Heart right ventricle (tissue), 16 donors: Measurements from ENCODE around the gene TBCC. TPM values are rescaled to one million over a fixed set of nuclear protein-coding genes. Genes with fewer than 3 reads are reported as not detected.

Source experiments
- ATAC-seq, 8 donors: fragments of 200-7000 bp; cut with Tn5 transposase; one replicate each; pipeline ENCODE4 v1.9.1; 2020; ENCODE audit warnings: mild to moderate bottlenecking in 8 of 8, moderate library complexity in 8 of 8, moderate number of reproducible peaks in 1 of 8
- DNase-seq, 2 donors: peaks; one replicate each; pipeline ENCODE4 v3.0.0-alpha.2; 2020
- H3K27ac ChIP-seq, 10 donors: fragments of 200-600 bp; sonication (generic) in 2 of 10; one replicate each; pipeline versions ENCODE4 v1.5.0 to v1.8.0; 2020 to 2022; ENCODE audit warnings: mild to moderate bottlenecking in 3 of 10
- H3K27me3 ChIP-seq, 7 donors: fragments of 200-600 bp; one replicate each; pipeline ENCODE4 v1.8.0; 2021 to 2022; ENCODE audit warnings: mild to moderate bottlenecking in 2 of 7
- H3K36me3 ChIP-seq, 9 donors: fragments of 200-600 bp; sonication (generic) in 1 of 9; one replicate each; pipeline versions ENCODE4 v1.5.0 to v1.8.0; 2020 to 2022; ENCODE audit warnings: mild to moderate bottlenecking in 2 of 9
- H3K4me1 ChIP-seq, 9 donors: fragments of 200-600 bp; sonication (generic) in 1 of 9; one replicate each; pipeline versions ENCODE4 v1.5.0 to v1.8.0; 2020 to 2022; ENCODE audit warnings: mild to moderate bottlenecking in 4 of 9
- H3K4me3 ChIP-seq, 10 donors: fragments of 200-600 bp; sonication (generic) in 2 of 10; one replicate each; pipeline versions ENCODE4 v1.5.0 to v1.8.0; 2020 to 2022; ENCODE audit warnings: mild to moderate bottlenecking in 7 of 10, moderate library complexity in 2 of 10
- H3K9me3 ChIP-seq, 11 donors: fragments of 200-600 bp in 10 of 11; sonication (generic) in 2 of 11; one replicate each; pipeline versions ENCODE4 v1.5.0 to v1.8.0; 2013 to 2022; ENCODE audit warnings: mild to moderate bottlenecking in 2 of 11, control low read depth in 1 of 11, moderate library complexity in 1 of 11
- CTCF ChIP-seq, 9 donors: fragments of 200-600 bp; sonication (generic) in 2 of 9; IDR thresholded peaks; one replicate each; pipeline versions ENCODE4 v1.5.0 to v1.8.0; 2021 to 2022; ENCODE audit warnings: antibody characterized with exemption in 9 of 9, mild to moderate bottlenecking in 5 of 9, moderate library complexity in 1 of 9
- WGBS, 2 donors: extraction: QIAGEN DNeasy Blood & Tissue Kit; methylation state at CpG; one replicate each; pipeline ENCODE4 v1.1.7; 2013; ENCODE audit warnings: inconsistent platforms in 1 of 2; 5-methylcytosine and 5-hydroxymethylcytosine counted together
- intact Hi-C, 10 donors: fragments of 100-400 bp; cut with DNase I; formaldehyde crosslinking; loops; one replicate each; pipeline versions ENCODE4 v1.11.1 to v1.14.2; 2022
- polyA plus RNA-seq, 2 donors: library from polyadenylated mRNA; stranded (reverse); fragments of 200-250 nt; gene quantifications; one replicate each; pipeline ENCODE4 v1.2.3, GENCODE V29; 2013
- total RNA-seq, 10 donors: library from RNA; stranded (reverse); fragmentation: NEBNext Ultra II Directional in 3 of 10; extraction: Animal tissue kit (Norgen Biotek cat#: 25700) in 3 of 10; gene quantifications; one replicate each; pipeline versions ENCODE4 v1.2.1 to v1.2.4, GENCODE V29; 2021 to 2023
- donor health status: Arrhythmogenic right ventricular cardiomyopathy.
- donor health status: ischemic (EF 13 %, LVEDD 7.1; RV severe dilation, severe dysfunction).
- donor health status: healthy with polysubstance abuse.
- donor health status: DM: no; HTN: yes; CAD: no.
- donor health status: DM: no; HTN: no; CAD: no.
- donor health status: ischemic (EF 25% LVEDD 6.9; RV normal size, moderate dysfunction).
- donor health status: ischemic (EF 25% LVEDD 5.7; RV mildly dilated, moderate dysfunction).
- donor health status: healthy.
- donor health status: DM: yes; HTN: yes; CAD: no.
- donor health status: Ischemic cardiomyopathy.
- donor health status: ischemic (EF 35%, LVEDD 5.7; RV mildly dilated, moderate dysfunction).
- donor health status: nonischemic (EF 11% LVEDD 7.7; RV severe dilation, severe dysfunction).
- donor health status: DM: yes; HTN: yes; CAD: no.
- donor health status: PGD.
- donor health status: ischemic (EF 29% LVEDD 5.4; RV normal size, mild dysfunction).
- donor health status: nonischemic (EF 23%, LVEDD 6.1; RV moderate dilation, normal function).

Gene TBCC
- total and polyA plus RNA-seq, 12 donors, result 9.8 to 22.4 (median 13.6) TPM

DNA sequence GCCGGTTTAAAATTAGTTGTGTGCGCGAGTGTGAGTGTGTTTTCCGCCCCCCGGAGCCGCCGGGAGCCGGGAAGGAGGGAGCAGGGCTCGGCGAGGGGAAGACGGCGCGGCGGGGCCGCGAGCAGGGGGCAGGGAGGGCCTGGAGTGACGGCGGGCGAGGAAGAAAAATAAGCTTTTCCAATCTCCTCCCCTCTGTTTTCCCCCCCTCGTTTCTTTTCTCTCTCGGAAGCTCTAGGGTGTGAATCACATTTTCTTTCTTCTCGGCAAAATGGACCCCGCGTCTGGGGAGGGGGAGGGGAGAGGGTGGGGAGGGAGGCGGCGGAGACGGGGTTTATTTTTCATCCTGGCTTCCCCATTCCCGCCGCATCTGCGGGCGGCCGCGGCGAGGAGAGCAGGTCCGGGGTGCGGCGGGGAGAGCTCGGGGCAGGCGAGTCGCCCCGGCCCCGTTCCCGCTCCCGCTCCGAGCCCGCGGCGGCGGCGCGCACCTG is 36.8 kb upstream of the TBCC start:
- H3K36me3 ChIP-seq, result no peaks in the 10 kb centered on the region
- no peaks in the 10 kb centered on the region for H3K27me3 ChIP-seq
- intact Hi-C loops, result loop anchor here in 9 of 10 donors (1.0 to 5.0 kb wide), 6 partner anchors 35 to 95 kb away; partner anchors contain the start of genes TBCC (in 8 of the 9) and RPL7L1 (in 1 of the 9)
- peaks cover 3 to 42% (median 39%) of the 10 kb centered on the region in 9 donors for H3K4me1 ChIP-seq
- H3K27ac ChIP-seq, result peak overlapping the region; percentile 99 to 100 (median 100)
- peak overlapping the region; percentile 61 to 100 (median 90) for H3K4me3 ChIP-seq
- 0% methylated on average over 36 to 48 of the region's 51 CpGs for WGBS, 2 donors
- ATAC-seq, result peak; percentile 70 to 85 (median 81)
- peak; percentile 81 to 85 for DNase-seq
- no peaks in the 10 kb centered on the region for H3K9me3 ChIP-seq
- TF ChIP-seq CTCF (IDR thresholded peaks at IDR 0.05), result no peak

DNA sequence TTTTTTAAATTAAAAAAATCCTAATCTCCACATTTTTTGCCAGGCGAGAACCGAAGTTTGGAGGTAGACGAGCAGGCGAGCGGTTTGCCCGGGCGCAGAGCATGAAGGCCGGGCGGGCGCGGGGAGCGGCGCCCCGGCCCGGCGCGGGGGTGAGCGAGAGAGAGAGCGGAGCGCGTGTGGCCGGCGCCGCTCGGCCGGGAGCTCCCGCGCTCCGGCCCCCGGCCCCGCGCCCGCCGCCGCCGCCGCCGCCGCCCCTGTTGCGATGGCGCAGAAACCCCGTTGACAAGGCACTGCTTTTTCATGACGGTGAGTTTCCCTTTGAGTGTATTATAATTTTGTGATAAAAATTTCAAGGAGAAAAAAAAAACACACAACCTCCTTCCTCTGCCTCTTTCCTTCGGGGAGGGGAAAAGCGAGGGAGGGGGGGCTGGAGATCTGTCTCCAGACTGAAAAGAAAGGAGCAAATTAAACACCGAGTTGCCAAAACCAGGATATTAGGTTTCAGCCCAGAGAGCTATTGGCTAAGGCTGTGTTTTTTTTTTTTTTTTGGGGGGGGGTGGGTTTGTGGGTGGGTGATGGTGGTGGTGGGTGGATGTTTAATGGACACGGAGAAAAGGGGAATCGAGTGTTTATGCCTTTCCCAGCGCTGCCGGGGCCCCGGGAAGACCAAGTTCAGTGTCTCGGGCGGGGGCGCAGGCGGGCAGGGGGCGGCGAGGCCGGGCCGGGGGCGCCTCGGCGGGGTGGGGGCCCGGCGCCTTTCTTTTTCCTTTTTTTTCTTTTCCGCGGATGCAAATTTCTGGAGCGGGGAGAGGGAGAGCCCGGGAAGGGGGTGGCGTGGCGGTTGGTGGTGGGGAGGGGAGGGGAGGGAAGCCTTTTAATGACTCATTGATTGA is 36.1 kb upstream of the TBCC start, which contains the start of gene BICRAL:
Gene BICRAL (plus strand): TSS at position 257 of the 893 bp plus-strand sequence. CDS start 39,971 bp downstream, outside the sequence.
- 1% methylated on average over 49 to 68 of the region's 70 CpGs for WGBS, 2 donors
- intact Hi-C loops, result loop anchor here in 9 of 10 donors (1.0 to 5.0 kb wide), 5 partner anchors 35 to 95 kb away; partner anchors contain the start of genes TBCC (in 7 of the 9) and RPL7L1 (in 1 of the 9)
- no peaks in the 10 kb centered on the region for H3K9me3 ChIP-seq
- H3K4me1 ChIP-seq, result peaks cover 3 to 42% (median 32%) of the 10 kb centered on the region in 9 donors
- peak within 1 kb of the TSS; percentile 99 to 100 (median 100) for H3K27ac ChIP-seq
- ATAC-seq (peak; percentile 14 to 53 (median 30)), DNase-seq (peak; percentile 67 to 77)
- peaks cover 0 to 2% (median 0%) of the 10 kb centered on the region in 9 donors for H3K36me3 ChIP-seq
- TF ChIP-seq CTCF (IDR thresholded peaks at IDR 0.05), result no peak
- peak within 1 kb of the TSS; percentile 61 to 100 (median 90) for H3K4me3 ChIP-seq
- no peaks in the 10 kb centered on the region for H3K27me3 ChIP-seq

DNA sequence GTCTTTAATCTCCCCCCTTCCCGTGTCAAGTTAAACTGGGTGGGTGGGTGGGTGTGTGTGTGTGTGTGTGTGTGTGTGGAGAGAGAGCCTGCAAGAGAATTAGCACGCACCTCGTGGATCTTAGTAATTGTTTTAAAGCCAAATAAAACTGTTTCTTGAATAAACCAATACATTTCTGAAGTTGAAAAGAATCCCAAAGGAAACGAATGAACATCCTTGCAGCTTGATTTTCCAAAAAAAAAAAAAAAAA is 35.6 kb upstream of the TBCC start:
- Histone ChIP-seq H3K4me1 (peaks cover 3 to 37% (median 26%) of the 10 kb centered on the region in 9 donors), H3K9me3 (no peaks in the 10 kb centered on the region), H3K27me3 (no peaks in the 10 kb centered on the region), H3K27ac (peak overlapping the region; percentile 99 to 100 (median 100)), H3K4me3 (peak overlapping the region; percentile 12 to 100 (median 88)), H3K36me3 (peaks cover 0 to 2% (median 0%) of the 10 kb centered on the region in 9 donors)
- ATAC-seq (no peak), DNase-seq (no peak)
- intact Hi-C loops, result loop anchor here in 7 of 10 donors (5.0 kb wide), 3 partner anchors 34 to 96 kb away; partner anchors contain the start of genes TBCC (in 3 of the 7) and RPL7L1 (in 1 of the 7)
- no peak for TF ChIP-seq CTCF (IDR thresholded peaks at IDR 0.05)
- 1% methylated on average over 4 of the region's 4 CpGs for WGBS, 2 donors

DNA sequence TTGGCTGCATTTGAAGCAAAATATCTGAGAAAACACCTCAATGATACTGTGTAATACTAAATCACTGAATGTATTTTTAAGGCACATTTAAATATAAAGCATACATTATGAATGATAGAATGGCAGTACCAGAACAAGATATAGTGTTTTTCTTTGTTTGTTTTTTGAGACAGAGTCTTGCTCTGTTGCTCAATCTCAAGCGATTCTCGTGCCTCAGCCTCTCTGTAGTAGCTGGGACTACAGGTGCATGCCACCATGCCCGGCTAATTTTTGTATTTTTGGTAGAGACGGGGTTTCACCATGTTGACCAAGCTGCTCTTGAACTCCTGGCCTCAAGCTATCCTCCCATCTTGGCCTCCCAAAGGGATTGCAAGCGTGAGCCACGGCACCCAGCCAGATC is 33.6 kb upstream of the TBCC start:
- Histone ChIP-seq H3K9me3 (no peaks in the 10 kb centered on the region), H3K27ac (no peak overlapping the region), H3K4me3 (no peak overlapping the region), H3K36me3 (peaks cover 0 to 2% (median 0%) of the 10 kb centered on the region in 9 donors), H3K27me3 (no peaks in the 10 kb centered on the region), H3K4me1 (peaks cover 0 to 35% (median 7%) of the 10 kb centered on the region in 9 donors)
- WGBS, 2 donors, result 97% methylated on average over 6 of the region's 6 CpGs
- DNase-seq, result no peak
- intact Hi-C loops, result no loop called here
- ATAC-seq, result no peak
- no peak for TF ChIP-seq CTCF (IDR thresholded peaks at IDR 0.05)
